Mesothelial cell of epicardium (in vitro differentiated cells): Measurements from ENCODE around the gene SH2D4B. TPM values are rescaled to one million over a fixed set of nuclear protein-coding genes. Genes with fewer than 3 reads are reported as not detected.

Source experiments
- DNase-seq, 2 experiments: peaks; one replicate each; pipeline ENCODE4 v3.0.0; 2021; ENCODE audit warnings: low spot score in 2 of 2; ENCODE audit not compliant: unreplicated experiment in 2 of 2
- H3K27ac Mint-ChIP-seq: 2 replicates; pipeline ENCODE4 v1.8.0; 2021; ENCODE audit warnings: mixed read lengths
- H3K27me3 Mint-ChIP-seq: 2 replicates; pipeline ENCODE4 v1.8.0; 2021; ENCODE audit warnings: low read depth, mixed read lengths
- H3K36me3 Mint-ChIP-seq: 2 replicates; pipeline ENCODE4 v1.8.0; 2021; ENCODE audit warnings: mixed read lengths
- H3K4me1 Mint-ChIP-seq: 2 replicates; pipeline ENCODE4 v1.8.0; 2021; ENCODE audit warnings: mixed read lengths
- H3K4me3 Mint-ChIP-seq: 2 replicates; pipeline ENCODE4 v1.8.0; 2021; ENCODE audit warnings: mild to moderate bottlenecking, moderate library complexity, mixed read lengths
- H3K9me3 Mint-ChIP-seq: 2 replicates; pipeline ENCODE4 v1.8.0; 2021; ENCODE audit warnings: mixed read lengths
- total RNA-seq: library from RNA; stranded (reverse); gene quantifications from 3 replicates; pipeline ENCODE4 v1.2.1, GENCODE V29; 2021
- TF ChIP-seq, protein P1 (sequence below): fragments of 200-600 bp; sonication (generic); IDR thresholded peaks from one replicate; pipeline ENCODE4 v1.5.0; 2021; ENCODE audit warnings: antibody characterized with exemption; ENCODE audit not compliant: unreplicated experiment

The SH2D4B gene
- total RNA-seq, 1 donor from 2014 or later: 0.27 TPM

DNA sequence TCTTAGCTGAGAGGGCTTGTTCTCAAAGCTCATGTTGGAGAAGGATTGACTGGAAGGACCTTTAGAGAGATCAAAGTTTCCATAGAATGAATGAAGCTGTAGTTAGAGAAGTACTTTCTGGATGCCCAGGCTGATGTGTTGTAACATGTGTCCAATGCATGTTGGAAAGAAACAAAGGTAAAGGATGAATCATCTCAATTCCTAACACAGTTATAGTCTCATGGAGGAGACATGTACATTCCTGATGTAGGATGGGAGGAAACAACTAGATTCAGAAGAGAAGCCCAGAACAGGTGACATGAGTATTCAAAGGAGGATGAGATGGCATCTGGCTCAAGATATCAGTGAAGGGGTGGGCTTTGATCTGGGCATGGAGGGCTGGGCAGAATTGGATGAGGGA lies 152.7 kb downstream of the SH2D4B start:
- DNase-seq: no peak
- Mint-ChIP-seq H3K36me3 (no peaks in the 10 kb centered on the region), H3K27me3 (peaks cover 28% of the 10 kb centered on the region), H3K9me3 (no peaks in the 10 kb centered on the region), H3K4me3 (no peak overlapping the region), H3K4me1 (no peaks in the 10 kb centered on the region), H3K27ac (no peak overlapping the region)
- TF ChIP-seq, protein P1, sequence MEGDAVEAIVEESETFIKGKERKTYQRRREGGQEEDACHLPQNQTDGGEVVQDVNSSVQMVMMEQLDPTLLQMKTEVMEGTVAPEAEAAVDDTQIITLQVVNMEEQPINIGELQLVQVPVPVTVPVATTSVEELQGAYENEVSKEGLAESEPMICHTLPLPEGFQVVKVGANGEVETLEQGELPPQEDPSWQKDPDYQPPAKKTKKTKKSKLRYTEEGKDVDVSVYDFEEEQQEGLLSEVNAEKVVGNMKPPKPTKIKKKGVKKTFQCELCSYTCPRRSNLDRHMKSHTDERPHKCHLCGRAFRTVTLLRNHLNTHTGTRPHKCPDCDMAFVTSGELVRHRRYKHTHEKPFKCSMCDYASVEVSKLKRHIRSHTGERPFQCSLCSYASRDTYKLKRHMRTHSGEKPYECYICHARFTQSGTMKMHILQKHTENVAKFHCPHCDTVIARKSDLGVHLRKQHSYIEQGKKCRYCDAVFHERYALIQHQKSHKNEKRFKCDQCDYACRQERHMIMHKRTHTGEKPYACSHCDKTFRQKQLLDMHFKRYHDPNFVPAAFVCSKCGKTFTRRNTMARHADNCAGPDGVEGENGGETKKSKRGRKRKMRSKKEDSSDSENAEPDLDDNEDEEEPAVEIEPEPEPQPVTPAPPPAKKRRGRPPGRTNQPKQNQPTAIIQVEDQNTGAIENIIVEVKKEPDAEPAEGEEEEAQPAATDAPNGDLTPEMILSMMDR: no peak

DNA sequence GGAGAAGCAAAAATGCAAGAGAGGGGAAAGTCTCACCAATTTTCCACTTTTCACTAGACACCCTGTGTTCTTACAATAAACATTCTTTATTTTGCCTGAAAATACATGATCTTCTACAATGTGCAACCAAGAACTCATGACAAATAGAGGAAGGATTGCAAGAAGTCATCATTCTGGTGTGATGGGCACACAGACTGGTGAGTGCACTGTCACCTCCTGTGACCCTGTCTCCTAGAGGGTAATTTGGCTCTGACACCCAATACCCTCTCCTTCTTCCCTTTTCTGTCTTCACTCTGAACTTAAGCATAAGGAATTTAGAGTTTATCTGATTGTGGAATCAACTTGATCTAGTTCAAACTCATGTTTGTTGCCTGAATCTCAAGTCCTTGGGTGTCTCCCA lies 153.7 kb downstream of the SH2D4B start:
- DNase-seq: no peak
- TF ChIP-seq, protein P1: no peak
- Mint-ChIP-seq H3K4me1 (no peaks in the 10 kb centered on the region), H3K9me3 (no peaks in the 10 kb centered on the region), H3K36me3 (no peaks in the 10 kb centered on the region), H3K4me3 (no peak overlapping the region), H3K27ac (no peak overlapping the region), H3K27me3 (peaks cover 28% of the 10 kb centered on the region)

DNA sequence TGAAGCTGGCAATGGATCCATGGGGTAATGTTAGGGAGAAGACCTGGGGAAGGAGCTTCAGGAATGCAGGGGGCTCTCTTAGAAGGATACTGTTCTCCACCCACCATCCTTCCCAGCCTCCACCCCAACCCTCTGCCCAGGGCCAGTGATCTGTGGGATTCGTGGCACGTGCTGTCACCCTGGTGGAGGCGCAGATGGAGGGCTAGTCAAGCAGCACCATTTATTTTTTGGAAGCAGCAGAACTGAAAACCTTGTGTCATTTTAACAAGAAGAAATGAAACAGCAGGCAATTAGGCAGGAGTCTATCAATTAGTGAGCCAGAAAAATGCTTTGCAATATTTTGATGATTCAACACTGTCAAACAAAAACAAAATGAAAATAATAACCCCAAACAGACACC lies 155.9 kb downstream of the SH2D4B start:
- peaks cover 28% of the 10 kb centered on the region for H3K27me3 Mint-ChIP-seq
- DNase-seq: no peak
- TF ChIP-seq, protein P1: no peak
- H3K4me3 Mint-ChIP-seq: no peak overlapping the region
- no peaks in the 10 kb centered on the region for H3K9me3 Mint-ChIP-seq
- no peaks in the 10 kb centered on the region for H3K4me1 Mint-ChIP-seq
- no peak overlapping the region for H3K27ac Mint-ChIP-seq
- H3K36me3 Mint-ChIP-seq: no peaks in the 10 kb centered on the region

DNA sequence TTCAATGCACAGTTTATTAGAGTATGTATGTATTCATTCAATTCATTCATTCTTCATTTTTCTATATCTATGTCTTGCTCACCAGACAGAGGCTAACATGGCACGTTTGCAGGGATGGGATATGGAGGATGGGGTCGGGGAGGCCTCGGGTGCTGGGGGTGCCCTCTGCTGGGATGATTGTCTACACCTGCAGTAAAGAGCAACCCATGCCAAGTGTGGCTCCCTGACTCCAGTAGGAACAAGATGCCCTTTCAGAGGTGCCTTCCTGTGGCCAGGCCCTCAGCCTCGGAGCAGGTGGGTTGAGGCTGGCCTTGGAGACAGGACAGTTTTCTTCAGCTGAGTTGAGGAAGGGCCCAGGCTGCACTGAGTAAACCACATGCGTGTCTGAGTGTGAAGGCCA lies 157.2 kb downstream of the SH2D4B start:
- DNase-seq: no peak
- no peaks in the 10 kb centered on the region for H3K36me3 Mint-ChIP-seq
- no peaks in the 10 kb centered on the region for H3K9me3 Mint-ChIP-seq
- no peak overlapping the region for H3K4me3 Mint-ChIP-seq
- no peak overlapping the region for H3K27ac Mint-ChIP-seq
- peaks cover 24% of the 10 kb centered on the region for H3K27me3 Mint-ChIP-seq
- no peaks in the 10 kb centered on the region for H3K4me1 Mint-ChIP-seq
- TF ChIP-seq, protein P1: no peak

Other genes with a start within 250 kb of the SH2D4B start
- 0.09 to 0.22 TPM (median 0.18 TPM) in 3 replicates for gene MAT1A, start 248.2 kb upstream of the SH2D4B start, total RNA-seq
- gene DYDC1, start 181.1 kb upstream of the SH2D4B start, total RNA-seq: not detected in 3 replicates
- 0.16 to 0.24 TPM (median 0.20 TPM) in 3 replicates for gene DYDC2, start 181.1 kb upstream of the SH2D4B start, total RNA-seq
- 93.9 to 101 TPM (median 97.0 TPM) in 3 replicates for gene PRXL2A, start 129.4 kb upstream of the SH2D4B start, total RNA-seq
- gene TSPAN14, start 83.6 kb upstream of the SH2D4B start, total RNA-seq: 106 to 113 TPM (median 109 TPM) in 3 replicates